Mucosa of gallbladder (tissue), 1 donor: ENCODE results near the gene ARF3. TPM values are rescaled to one million over a fixed set of nuclear protein-coding genes. Genes with fewer than 3 reads are reported as not detected.

Source experiments
- DNase-seq: peaks from one replicate; pipeline ENCODE4 v3.0.0-alpha.2; 2020; ENCODE audit warnings: low spot score
- total RNA-seq: library from RNA; stranded (reverse); gene quantifications from one replicate; pipeline ENCODE4 v1.2.1, GENCODE V29; 2021
- donor health status: DM: no; HTN: no; CAD: no.

The ARF3 gene
- 198 TPM for total RNA-seq

DNA sequence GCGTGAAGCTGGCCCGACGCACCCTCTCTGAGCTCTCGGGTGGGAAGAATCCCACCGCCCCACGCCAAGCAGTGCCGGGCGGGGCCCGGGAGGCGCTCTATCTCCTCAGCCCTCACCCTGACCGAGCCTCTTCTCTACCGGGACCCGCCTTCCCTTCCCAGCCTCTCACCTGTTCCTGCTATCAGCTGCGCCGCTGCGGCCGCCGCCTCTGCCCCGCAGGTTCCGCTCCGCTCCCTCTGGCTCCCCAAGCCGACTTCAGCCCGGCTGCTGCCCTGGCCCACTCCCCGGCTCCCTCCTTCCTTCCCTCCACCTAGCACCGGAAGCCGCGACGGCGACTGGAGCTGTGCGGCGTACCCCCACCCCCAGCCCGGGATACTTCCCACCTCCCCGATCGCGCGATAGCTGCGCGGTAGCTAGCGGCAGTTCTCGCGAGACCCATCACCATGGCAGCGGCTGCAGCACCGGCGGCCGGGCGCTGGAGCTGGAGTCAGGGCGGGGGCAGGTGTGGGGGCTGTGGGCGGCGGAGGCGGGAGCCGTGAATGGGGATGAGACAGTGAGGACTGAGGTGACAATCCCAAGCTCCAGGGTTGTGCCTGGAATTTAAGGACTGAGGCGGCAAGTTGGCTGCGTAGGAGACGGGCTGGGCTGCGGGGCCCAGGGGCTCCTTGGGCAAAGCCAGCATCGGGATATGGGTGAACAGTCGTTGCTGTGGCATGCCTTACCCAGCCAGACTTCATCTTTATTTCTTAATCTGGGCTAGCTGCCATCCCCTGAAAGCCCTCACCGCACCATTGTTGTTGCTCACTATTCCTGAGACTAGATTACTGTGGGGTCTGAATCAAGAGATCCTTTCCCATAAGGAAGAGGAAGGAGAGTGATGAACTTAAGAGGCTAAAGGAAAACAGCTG is at the start of gene ARF3:
Gene ARF3, minus strand, starts transcription at position 347 of the 908 bp plus-strand sequence. CDS start 16,392 bp downstream, outside the sequence.
- peak; percentile 96 for DNase-seq

DNA sequence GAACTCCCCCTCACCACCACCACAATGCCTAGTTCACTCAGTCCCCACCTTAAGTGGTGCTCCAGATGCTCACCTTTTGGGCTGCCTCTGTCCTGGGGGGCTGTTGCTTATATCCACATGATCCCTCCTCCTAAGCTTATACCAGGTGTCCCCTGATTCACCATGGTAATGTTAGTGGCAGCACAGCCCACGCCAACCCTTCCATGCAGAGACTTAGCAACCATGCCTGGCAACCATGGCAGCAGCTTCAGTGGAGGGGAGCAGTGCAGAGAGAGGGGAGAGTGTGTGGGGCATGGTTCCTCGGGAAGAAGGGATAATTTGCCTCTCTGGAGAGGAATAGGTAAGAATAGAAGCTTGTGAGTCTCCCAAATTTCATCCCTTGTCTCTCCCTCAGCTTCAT is 43.1 kb upstream of the ARF3 start:
- DNase-seq: no peak

DNA sequence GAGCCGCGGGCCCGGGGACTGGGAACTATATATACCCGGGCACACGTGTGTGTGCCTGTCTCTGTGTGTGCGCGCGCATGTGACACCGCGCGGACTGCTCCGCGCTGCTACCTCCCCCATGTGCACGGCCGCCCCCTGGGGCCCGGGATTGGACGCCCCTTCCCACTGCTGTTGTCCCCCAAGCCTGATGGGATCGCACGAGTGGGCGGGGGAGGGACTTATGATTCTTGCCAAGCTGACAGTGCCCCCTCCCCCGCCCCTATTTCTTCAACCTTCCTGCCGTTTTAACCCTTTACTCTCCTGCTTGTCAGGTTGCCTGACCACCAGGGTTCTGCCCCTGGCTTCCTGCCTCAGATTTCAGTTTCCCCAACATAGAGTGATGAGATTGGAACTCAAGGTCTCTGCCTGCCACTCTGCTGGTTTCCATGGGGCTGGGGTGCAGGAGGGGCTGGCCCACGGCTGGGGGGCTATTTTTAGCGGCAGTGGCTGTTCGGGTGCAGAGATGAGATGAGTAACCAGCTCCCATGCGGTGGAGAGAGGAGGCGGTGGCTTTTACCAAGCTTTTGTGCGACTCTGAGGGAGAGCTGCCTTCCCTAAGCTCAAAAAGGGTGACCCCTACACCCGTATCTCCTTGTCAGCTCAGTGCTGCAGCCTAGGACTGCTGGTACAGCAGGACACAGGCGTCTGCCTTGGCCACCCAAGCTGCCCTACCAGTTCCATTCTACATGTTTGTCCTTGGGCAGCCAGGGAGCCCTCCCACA is 42.3 kb upstream of the ARF3 start, which contains the start of gene DDN:
Gene DDN, minus strand, starts transcription at position 5 of the 761 bp plus-strand sequence. CDS start 88 bp downstream, outside the sequence.
- no peak for DNase-seq

DNA sequence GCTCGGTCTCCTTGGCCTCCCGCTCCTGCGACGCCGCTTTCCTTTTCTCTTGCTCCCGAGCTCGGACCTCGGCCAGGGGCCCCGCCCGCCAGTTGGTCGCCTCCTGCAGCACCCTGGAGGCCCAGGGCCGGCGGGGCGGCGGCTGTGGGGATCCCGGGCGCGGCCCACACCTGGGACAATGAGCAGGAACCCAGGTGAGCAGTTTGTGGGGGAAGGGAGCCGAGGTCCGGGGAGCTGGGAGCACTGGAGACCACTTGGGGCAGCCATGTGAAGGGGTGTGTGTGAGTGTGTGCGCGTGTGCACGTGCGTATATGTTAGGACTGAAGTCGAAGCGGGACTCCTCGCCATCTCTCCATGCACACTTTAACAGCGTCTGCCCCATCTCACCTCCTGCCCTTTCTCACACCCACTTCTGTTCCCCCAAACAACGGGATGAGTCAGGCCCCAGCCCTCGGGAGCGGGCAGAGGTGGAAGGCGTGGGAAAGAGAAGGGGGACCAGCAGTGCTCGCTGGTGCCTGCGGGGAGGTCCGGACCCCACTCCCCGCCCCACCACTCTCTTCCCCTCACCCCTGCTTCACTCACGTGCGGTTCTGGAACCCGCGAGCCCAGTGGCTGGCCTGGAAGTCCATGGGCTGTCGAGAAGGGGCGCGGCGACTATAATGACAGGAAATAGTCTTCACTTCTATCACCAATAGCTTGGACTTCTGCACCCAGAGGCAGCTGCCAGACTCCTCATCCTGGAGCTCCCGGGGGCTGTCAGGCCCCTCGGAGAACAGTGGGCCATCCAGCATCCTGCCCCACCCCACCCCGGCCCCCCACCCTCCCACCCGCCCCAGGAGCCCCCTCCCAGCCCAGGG is 41.4 kb upstream of the ARF3 start:
- DNase-seq: no peak

DNA sequence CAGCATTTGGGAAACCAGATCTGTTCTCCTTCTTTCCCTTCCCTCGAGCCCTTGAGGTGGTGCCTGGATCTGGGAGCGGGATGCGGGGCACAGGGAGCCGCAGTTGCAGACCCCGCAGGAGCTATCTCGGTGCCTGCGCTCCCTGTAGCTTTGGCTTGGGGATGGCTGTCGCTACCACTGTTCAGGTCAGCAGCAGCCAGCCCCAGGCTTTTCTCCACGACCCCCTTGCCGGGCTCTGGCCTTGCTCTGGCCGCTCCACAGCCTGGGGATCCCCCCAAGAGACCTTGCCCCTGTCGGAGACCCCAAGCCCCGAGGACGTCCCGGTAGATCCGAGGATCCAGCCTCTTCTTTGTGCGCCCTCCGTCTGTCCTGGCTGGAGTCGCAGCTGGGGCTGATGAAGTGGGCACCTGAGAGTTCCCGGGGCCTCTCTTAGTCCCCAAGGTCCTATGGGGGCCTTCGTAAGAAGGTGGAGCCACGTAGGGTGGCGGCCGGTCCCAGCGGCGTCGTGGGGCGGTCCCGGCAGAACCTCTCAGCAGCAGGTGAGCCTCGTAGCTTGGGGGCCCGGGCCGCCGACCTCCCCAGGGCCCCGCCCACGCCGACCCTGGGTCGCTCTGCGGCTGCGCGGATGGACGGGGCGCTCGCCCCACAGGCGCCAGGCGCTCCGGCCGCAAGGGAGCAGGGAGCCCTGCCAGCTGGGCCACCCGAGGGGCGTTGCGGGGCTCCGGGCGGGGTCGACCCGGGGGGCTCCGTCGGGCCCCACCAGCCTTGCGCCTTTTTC is 40.6 kb upstream of the ARF3 start:
- DNase-seq: no peak

DNA sequence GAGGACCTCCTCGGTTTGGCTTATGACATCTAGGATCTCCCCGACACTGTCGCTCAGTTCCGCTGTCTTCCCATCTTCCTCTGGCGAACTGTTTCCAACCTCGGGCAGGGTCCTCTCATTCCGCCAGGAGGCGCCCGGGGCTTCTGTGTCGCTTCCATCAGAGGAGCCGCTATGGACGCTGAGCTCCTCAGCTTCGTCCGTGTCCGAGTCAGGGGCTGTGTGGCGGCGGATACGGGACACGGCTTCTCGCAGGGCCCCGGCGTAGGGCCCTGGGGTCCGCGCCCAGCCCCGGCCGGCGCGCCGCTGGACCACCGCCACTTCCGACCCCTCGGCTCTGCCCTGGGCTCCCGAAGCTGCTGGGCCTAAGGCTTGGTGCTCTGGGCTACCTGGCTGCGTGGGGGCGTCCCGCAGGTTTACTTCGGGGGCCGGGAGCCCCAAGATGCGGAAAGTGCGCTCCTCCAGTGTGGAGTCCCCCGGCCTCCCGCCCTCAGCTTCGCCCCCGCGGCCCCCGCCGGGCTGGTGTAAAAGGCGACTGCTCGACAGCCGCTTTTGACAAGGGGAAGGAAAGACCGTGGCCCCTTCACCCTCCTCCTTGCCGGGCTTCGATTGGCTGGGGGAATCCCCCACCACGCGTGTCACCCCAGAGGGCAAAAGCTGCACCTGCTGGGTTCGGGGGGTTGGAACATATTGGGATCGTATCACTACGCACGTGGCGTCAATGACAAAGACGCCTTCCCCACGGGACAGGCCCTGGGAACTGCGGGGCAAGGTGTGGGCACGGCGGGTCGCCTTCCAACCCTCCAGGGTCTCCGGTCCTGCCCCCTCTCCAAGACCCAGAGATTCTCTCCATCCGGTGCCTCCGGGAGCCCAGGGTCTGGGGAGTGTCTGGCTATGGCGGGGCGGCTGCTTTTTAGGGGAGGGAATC is 39.8 kb upstream of the ARF3 start:
- peak; percentile 74 for DNase-seq

DNA sequence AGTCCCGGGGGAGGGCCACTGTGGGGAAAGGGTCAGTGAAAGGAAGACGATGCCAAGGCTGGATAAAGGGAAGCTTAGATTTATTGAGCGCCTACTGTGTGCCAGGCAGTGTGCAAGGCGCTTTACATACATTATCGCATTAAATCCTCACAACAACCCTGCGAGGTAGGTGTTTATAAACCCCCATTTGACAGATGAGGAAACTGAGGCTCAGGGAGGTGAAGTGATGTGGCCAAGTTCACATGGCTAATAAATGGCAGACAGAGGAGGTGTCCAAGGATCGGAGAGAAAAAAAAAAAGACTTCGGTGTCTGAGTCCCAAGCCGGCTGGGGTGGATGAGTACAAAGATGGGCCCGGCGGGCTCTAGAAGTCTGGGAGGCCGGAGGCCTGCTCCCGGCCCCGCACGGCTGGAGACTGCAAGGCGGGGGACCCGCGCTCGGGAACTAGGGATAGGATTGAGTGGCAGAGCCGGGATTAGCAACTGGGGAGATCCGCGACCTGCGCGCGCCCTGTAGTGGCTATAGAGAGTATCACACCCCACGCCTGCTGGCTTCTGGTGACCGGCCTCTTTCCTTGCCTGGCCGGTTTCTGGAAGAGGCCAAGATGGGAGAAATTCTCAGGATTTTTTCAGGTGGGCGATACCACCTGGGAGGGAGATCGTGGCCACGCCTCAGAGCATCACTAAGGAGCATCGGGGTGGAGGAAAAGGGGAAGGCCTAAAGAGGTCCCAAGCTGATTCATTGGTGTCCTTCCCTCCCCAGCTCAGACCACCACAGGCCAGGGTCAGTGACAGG is 38.0 kb upstream of the ARF3 start:
- DNase-seq: peak; percentile 81

DNA sequence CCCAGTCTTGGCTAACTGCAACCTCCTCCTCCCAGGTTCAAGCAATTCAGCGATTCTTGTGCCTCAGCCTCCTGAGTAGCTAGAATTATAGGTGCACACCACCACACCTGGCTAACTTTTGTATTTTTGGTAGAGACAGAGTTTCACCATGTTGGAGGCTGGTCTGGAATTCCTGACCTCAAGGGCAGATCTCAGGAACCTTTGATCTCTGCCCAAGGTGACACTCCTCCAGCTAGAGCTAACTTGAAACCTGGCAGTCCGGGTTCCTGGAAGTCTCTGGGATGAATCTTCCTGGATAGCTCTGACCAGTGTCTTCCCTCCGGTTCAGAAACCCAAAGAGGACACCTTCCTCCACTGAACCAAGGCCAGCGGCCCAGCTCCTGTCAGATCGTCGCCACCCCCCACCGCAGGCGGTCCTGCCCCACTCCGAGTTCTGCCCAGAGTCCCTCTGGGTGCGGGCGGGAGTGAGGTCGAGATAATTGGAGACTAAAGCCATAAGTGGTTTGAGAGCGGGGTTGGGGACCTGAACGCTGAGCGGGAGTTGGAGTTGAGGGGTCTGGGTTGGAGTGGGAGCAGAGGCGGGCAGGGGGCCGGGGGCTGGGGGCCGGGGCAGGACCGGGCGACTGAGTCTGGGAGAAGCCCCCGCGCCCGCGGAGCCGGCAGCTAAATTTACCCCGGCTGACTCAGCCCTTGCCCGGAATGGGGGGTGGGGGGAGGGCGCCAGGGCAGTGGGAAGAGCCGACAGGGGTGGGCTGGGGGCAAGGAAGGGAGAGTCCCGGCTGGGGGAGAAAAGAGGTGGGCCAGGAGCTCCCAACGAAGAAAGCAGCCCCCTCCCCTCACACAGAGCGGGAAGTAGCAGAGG is 37.2 kb upstream of the ARF3 start:
- no peak for DNase-seq

DNA sequence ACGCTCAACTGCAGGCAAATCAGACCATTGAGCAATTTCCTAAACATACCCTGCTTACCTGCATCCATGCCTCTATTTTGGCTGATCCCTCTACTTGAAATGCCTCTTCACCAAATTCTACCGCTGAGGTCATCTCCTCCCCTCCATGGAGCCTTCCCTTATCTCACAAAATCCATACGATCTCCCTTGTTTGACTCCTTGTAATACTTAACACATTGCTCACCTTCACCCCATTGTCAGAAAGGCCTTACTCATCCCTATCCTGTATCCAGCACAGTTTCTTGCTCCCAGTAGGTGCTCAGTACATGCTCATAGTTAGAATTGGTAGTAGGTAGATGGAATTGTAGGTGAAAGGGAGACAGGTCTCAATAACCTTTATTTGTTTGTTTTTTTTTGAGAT is 36.5 kb upstream of the ARF3 start:
- DNase-seq: no peak

DNA sequence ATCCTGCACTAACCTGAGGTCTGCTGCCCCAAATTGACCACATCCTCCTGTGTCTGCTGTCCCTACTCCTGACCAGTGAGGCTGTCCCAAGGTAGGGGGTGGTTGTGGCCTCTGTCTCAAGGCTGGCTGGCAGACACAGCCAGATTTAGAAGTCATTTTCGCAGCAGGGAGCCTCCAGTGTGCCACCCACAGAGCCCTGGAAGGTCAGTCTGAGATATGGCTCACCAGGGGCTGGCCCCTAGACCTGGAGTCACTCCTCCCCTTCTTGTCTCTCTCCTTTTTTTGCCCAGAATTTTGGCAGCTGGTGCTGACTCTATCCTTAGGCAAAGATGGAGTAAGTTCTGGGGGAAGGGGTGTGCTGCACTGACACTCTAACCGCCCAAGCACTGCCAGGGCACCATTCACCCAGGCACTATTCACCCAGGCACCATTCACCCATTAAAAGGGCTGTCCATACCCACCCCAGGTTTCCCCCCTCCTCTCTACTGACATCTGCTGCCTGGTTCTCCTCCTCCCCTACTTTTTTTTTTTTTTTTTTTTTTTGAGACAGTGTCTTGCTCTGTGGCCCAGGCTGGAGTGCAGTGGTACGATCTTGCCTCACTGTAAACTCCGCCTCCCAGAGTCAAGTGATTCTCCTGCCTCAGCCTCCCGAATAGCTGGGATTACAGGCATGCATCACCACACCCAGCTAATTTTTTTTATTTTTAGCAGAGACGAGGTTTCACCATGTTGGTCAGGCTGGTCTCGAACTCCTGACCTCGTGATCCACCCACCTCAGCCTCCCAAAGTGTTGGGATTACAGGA is 34.2 kb upstream of the ARF3 start:
- no peak for DNase-seq

DNA sequence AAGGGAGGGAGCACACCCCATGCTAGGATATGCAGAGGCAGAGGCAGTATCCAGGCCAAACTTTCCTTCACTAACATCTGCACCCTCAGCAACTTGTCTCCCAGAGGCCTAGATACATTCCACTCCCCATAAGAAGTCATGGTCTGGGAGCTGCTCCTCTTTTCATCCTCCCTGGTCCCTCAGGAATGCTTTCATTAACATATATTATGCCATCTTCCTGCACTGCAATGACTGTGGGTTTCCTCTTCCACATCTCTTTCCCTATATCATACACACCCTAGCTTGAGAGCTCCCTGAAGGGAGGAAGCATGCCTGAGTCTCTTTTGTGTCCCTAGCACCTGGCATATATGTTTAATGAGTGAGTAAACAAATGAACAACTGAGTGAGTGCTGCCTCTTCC is 33.3 kb upstream of the ARF3 start:
- DNase-seq: no peak

DNA sequence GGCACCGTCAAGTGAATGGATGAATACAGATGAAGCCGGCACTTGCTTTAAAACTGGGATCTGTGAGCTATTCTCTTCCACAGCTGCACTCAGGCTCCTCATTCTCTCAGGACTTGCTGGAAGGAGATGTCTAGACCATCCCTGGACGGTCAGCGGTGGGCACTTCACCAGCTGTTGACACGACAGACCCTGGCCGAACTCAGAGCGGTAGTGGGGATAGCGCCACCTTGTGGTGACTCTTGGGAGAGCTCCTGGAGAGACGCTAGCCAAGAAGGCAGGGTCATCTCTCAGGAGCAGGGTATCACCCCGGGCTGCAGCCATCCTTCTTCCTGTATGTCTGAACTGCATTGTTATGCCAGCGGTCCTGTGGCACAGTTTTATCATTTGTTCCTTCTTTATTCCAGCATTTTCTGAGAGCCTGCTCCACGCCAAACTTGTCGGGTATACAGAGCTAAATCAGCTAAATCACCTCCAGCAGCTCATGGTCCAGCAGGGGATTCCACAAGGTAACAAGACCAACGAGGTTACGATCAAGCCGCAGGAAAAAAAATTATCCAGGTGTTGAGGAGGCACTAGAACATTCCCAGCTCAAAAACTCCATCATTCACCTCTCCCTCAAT is 30.9 kb upstream of the ARF3 start:
- DNase-seq: peak; percentile 63

DNA sequence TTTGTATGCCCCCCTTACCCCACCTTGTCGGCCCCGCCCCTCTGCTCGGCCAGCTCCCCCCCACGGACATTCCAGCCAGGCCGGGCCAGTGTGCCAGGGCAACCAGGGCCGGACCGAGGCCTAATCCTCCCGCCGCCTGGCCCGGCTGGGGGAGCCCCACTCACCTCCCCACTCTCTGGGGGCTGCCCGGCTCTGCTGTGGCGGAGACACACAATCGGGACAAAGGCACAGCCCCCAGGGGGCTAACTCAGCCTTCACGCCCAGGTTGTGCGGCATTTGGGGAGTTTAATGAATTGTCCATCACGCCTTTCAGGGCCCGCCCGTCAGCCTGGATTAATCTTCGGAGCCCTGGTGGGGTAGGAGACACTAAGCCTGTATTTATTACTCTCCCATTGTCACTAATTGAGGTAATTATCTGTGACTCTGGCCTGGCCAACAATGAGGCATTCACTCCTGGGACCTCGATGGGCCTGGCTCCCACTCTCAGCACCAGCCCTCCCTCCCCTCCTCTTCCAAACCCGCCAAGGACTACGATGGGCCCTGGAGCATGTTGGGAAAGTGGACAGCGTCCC is 29.5 kb upstream of the ARF3 start:
- no peak for DNase-seq

DNA sequence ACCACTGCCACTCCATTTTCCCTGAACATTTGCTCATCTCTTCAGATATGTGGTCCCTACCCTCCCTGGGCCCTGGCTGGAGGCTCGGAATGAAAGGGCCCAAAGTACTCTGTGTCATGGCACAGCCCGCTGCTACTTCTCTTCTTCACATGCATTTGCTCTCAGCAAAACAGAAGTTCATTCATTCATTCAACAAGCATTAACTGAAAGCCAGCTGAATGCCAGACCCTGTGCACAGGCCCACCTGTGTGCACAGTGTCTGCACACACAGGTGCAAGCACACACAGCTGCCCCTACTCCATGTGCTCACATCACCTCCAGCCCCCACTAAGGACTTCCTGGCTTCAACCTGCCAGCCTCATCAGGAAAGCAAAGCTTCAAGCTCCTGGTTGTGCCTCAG is 28.6 kb upstream of the ARF3 start:
- no peak for DNase-seq

DNA sequence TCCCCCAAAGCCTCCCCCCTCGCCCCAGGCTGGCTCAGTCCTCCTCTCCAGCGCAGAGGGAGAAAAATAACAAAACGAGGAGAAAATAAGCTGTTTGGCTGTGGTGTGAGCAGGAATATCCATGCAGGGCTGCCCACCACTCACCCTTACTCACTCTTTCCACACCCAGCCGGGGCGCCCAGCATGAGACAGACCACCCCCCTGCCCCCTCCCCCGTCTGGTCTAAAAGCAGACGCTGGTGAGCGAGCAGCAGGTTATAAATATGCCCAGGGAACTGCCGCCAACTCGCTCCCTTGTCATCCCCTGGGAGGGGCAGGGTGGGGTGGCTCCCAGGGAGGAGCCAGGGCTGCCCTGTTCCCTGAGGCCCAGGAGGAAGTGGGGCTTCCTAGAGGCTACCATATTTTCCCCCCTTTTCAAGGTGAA is 28.2 kb upstream of the ARF3 start:
- DNase-seq: no peak

DNA sequence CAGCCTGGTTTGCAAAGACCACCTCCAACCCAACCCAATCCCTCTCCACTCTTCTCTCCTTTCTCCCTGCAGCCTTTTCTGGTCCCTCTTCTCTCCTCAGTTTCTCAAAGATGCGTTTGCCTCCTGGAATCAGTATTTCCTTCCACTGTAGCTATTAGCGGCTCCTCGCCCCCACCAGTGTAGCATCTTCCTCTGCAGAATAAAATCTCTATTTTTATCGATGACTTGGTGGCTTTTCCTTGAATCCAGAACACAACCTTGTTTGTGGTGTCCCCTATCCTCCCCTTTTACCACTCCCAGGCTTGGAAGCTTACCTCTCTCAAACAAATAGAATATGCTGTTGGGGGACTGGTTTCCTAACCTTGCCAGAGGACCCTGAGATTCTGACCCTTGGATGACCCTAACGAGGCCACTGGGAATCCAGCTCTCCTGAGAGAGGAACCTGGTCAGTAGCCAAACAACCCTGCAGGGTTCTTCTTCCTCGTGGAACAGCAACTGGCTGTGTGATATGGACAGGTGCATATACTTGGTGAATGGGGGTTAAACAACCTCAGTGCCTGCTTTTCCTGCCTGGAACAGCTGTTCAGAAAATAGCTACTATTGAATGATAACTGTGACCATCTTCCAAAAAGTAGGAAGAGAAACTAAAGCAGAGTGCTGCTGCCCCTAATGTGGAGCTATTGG is 25.3 kb upstream of the ARF3 start:
- DNase-seq: no peak
